Tibial nerve (tissue), 4 donors: ENCODE results near the gene RELL2.
A peak's percentile ranks its signal among the peaks of the same experiment; 100 is the strongest.

ENCODE experiments used
- CTCF ChIP-seq, 5 experiments: fragments of 200-600 bp in 3 of 5; fragments of 450-650 bp in 2 of 5; sonication (generic) in 3 of 5; IDR thresholded peaks; one replicate each; pipeline ENCODE4 v1.5.1; 2016 to 2019; ENCODE audit warnings: antibody characterized with exemption in 5 of 5, mild to moderate bottlenecking in 3 of 5, moderate library complexity in 2 of 5
- EP300 ChIP-seq, 2 donors: sonication (generic); formaldehyde crosslinking; IDR thresholded peaks; one replicate each; pipeline ENCODE4 v1.6.1; 2017; ENCODE audit warnings: antibody characterized with exemption in 2 of 2, mild to moderate bottlenecking in 1 of 2
- POLR2A ChIP-seq, 2 donors: fragments of 450-650 bp; IDR thresholded peaks; one replicate each; pipeline ENCODE4 v1.6.1; 2017; ENCODE audit warnings: antibody characterized with exemption in 2 of 2, mild to moderate bottlenecking in 2 of 2, moderate library complexity in 2 of 2

GRCh38 chr5:141636413-141637122 lies at the start of gene RELL2, which contains the start of gene HDAC3:
- peak in 1 of 5 experiments; percentile 21 for TF ChIP-seq CTCF (IDR thresholded peaks at IDR 0.05)
- TF ChIP-seq POLR2A (IDR thresholded peaks at IDR 0.05), result peak; percentile 67 to 90
- TF ChIP-seq EP300 (IDR thresholded peaks at IDR 0.05), result peak in 1 of 2 donors; percentile 69
